Endothelial cell of umbilical vein (primary cell): Measurements from ENCODE around the gene FAM53B. TPM values are rescaled to one million over a fixed set of nuclear protein-coding genes. Genes with fewer than 3 reads are reported as not detected.

Experiments used
- BruUV-seq: library from RNA; stranded (reverse); fragments of 400-500 nt; replicated peaks from 2 replicates; lab custom pipeline; 2021; lab: Mats Ljungman, UMichigan
- CTCF ChIA-PET: fragments of 300-600, 350-600 bp; sonication (Branson Sonifier 250); formaldehyde crosslinking; loops from one replicate; lab custom pipeline; 2021; ENCODE audit warnings: antibody characterized with exemption, inconsistent platforms; lab: Charles Lee
- POLR2A ChIA-PET: fragments of 300-600, 350-600 bp; sonication (Branson Sonifier 250); formaldehyde crosslinking; loops from one replicate; lab custom pipeline; 2021; ENCODE audit warnings: antibody characterized with exemption, inconsistent platforms; lab: Charles Lee
- DNase-seq: peaks from one replicate; pipeline ENCODE4 v3.0.0-alpha.2; 2011; ENCODE audit warnings: low read depth, low spot score
- FAIRE-seq: peaks from 2 replicates; lab custom pipeline; 2011; peaks lifted over from hg19 to GRCh38; lab: Jason Lieb, UNC
- H2AFZ ChIP-seq: 2 replicates; pipeline ENCODE4 v1.6.0; 2012; ENCODE audit warnings: low read depth, low read length, control low read depth, inconsistent platforms
- H3K27ac ChIP-seq: 2 replicates; pipeline ENCODE4 v1.5.1; 2011; ENCODE audit warnings: low read depth, mild to moderate bottlenecking, control low read depth, low read length, moderate library complexity; ENCODE audit not compliant: insufficient read depth
- H3K27me3 ChIP-seq, 2 experiments: 2 replicates each; pipeline versions ENCODE4 v1.6.0 to v1.6.1; 2011; ENCODE audit warnings: low read length in 2 of 2, mixed read lengths in 1 of 2; ENCODE audit not compliant: control insufficient read depth in 2 of 2, insufficient read depth in 2 of 2
- H3K36me3 ChIP-seq, 2 experiments: 2 replicates in 1 of 2; 3 replicates in 1 of 2; pipeline ENCODE4 v1.5.1; 2011; ENCODE audit warnings: low read length in 2 of 2, mild to moderate bottlenecking in 1 of 2, moderate library complexity in 1 of 2; ENCODE audit not compliant: control insufficient read depth in 2 of 2, insufficient read depth in 2 of 2; ENCODE audit errors: extremely low read depth in 1 of 2
- H3K4me1 ChIP-seq: 3 replicates; pipeline ENCODE4 v1.5.1; 2011; ENCODE audit warnings: mild to moderate bottlenecking, low read length; ENCODE audit not compliant: control insufficient read depth, insufficient read depth; ENCODE audit errors: extremely low read depth
- H3K4me2 ChIP-seq: 2 replicates; pipeline ENCODE4 v1.6.1; 2011; ENCODE audit warnings: low read length, control low read depth, mixed read lengths; ENCODE audit not compliant: insufficient read depth
- H3K4me3 ChIP-seq, 3 experiments: fragments of 200-600 bp in 1 of 3; sonication (generic), shearing (Covaris generic) in 1 of 3; replicated peaks in 1 of 3; 2 replicates each; pipeline ENCODE4 v1.5.1; 2011 to 2016; ENCODE audit warnings: control low read depth in 3 of 3, low read length in 3 of 3, mild to moderate bottlenecking in 2 of 3, inconsistent platforms in 1 of 3, low read depth in 1 of 3, moderate library complexity in 1 of 3; ENCODE audit not compliant: insufficient read depth in 1 of 3
- H3K79me2 ChIP-seq: 2 replicates; pipeline ENCODE4 v1.6.0; 2012; ENCODE audit warnings: low read length, inconsistent platforms; ENCODE audit not compliant: control insufficient read depth, insufficient read depth
- H3K9ac ChIP-seq: replicated peaks from 2 replicates; pipeline ENCODE3; 2011; ENCODE audit warnings: low read length, control low read depth; ENCODE audit not compliant: insufficient read depth; ENCODE audit errors: extremely low read depth
- H3K9me1 ChIP-seq: replicated peaks from 3 replicates; pipeline ENCODE4 v1.6.0; 2011; ENCODE audit warnings: mild to moderate bottlenecking, low read length; ENCODE audit not compliant: control insufficient read depth, insufficient read depth; ENCODE audit errors: extremely low read depth
- H3K9me3 ChIP-seq: replicated peaks from 2 replicates; pipeline ENCODE4 v1.5.1; 2012; ENCODE audit warnings: low read length, inconsistent platforms; ENCODE audit not compliant: control insufficient read depth, insufficient read depth
- H4K20me1 ChIP-seq: replicated peaks from 2 replicates; pipeline ENCODE3; 2011; ENCODE audit warnings: mild to moderate bottlenecking, low read length; ENCODE audit not compliant: control insufficient read depth, insufficient read depth; ENCODE audit errors: extremely low read depth
- EZH2 ChIP-seq: IDR thresholded peaks from 2 replicates; pipeline ENCODE4 v1.6.1; 2012; ENCODE audit warnings: borderline replicate concordance, low read depth, mild to moderate bottlenecking, moderate library complexity, low read length, inconsistent platforms; ENCODE audit not compliant: severe bottlenecking
- FOS ChIP-seq: IDR thresholded peaks from 2 replicates; pipeline ENCODE4 v1.6.1; 2011; ENCODE audit warnings: mild to moderate bottlenecking, low read length, moderate library complexity, borderline replicate concordance; ENCODE audit not compliant: insufficient read depth
- GATA2 ChIP-seq: IDR thresholded peaks from 2 replicates; pipeline ENCODE4 v1.7.0; 2011; ENCODE audit warnings: low read depth, mild to moderate bottlenecking, moderate library complexity, mixed read lengths, low read length; ENCODE audit not compliant: insufficient read length, insufficient read depth
- JUN ChIP-seq: IDR thresholded peaks from 2 replicates; pipeline ENCODE4 v1.6.1; 2011; ENCODE audit warnings: borderline replicate concordance, low read depth; ENCODE audit not compliant: insufficient read length, insufficient read depth
- MYC ChIP-seq: IDR thresholded peaks from one replicate; pipeline ENCODE4 v1.6.1; 2011; ENCODE audit warnings: mild to moderate bottlenecking, low read depth, low read length
- POLR2A ChIP-seq: IDR thresholded peaks from 2 replicates; pipeline ENCODE4 v1.6.1; 2012; ENCODE audit warnings: low read depth, mild to moderate bottlenecking, control low read depth, low read length
- POLR2AphosphoS5 ChIP-seq: IDR thresholded peaks from 2 replicates; pipeline ENCODE4 v1.6.1; 2012; ENCODE audit warnings: low read depth, mild to moderate bottlenecking, control low read depth, low read length, moderate library complexity; ENCODE audit not compliant: insufficient read depth
- dilution Hi-C: fragments of 300-500 bp; cut with MboI; formaldehyde crosslinking; loops from one replicate; pipeline ENCODE4 v1.15.0; 2019; ENCODE audit warnings: low sequenced_read_pairs; ENCODE audit not compliant: extremely low pct_ligation_motif_present
- intact Hi-C: fragments of 100-400 bp; cut with micrococcal nuclease; formaldehyde crosslinking; loops from one replicate; pipeline ENCODE4 v1.10.0; 2022
- polyA plus RNA-seq, 4 experiments: library from polyadenylated mRNA; depleted of rRNA in 3 of 4; stranded (reverse) in 3 of 4; unstranded in 1 of 4; fragments of >200 nt; gene quantifications; 2 replicates each; pipeline versions ENCODE4 v1.2.1 to v1.2.3, GENCODE V29; 2011 to 2012; ENCODE audit warnings: missing spikeins in 1 of 4
- total RNA-seq: library from RNA; stranded (reverse); gene quantifications from 2 replicates; pipeline ENCODE4 v1.2.3, GENCODE V29; 2021
- TF ChIP-seq, protein P1 (sequence below): IDR thresholded peaks from 2 replicates; pipeline ENCODE4 v1.6.1; 2011; ENCODE audit not compliant: insufficient read depth, insufficient read length
- TF ChIP-seq, protein P2 (sequence below), 2 donors: IDR thresholded peaks; 1 replicate in 1 of 2; 2 replicates in 1 of 2; pipeline ENCODE4 v1.5.1; 2011; ENCODE audit warnings: low read length in 2 of 2, mild to moderate bottlenecking in 2 of 2, moderate library complexity in 2 of 2, control low read depth in 1 of 2, inconsistent platforms in 1 of 2, low read depth in 1 of 2; ENCODE audit not compliant: insufficient read depth in 1 of 2; ENCODE audit errors: extremely low read depth in 1 of 2

The FAM53B gene
- total and polyA plus RNA-seq, 2 donors (not counting 3 experiments of a cell fraction or from before 2014, with no cell fraction given): 8.5 to 21.1 TPM

DNA sequence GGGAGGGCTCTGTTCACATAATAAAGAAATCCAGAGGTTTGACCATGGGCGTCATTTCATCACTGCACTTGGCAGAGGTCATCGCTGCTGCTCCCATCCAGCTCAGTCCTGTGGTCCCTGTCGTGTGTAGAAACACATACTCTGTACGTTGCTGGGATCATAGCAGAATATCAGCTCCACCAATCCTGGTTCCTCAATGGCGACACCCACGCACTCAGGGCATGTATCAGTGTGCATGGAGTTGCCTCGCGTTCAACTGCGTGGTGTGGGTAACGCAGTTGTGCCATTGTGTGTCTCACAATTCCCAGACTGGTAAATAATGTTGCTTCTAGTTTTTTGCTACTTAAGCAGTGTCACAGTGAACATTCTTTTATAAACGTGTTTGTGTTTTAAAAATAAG is 171.4 kb downstream of the FAM53B start:
- POLR2A ChIA-PET: no interaction called here
- no peak for DNase-seq
- Histone ChIP-seq H3K4me2 (no peak overlapping the region), H3K27ac (no peak overlapping the region), H3K4me1 (no peaks in the 10 kb centered on the region), H3K9me3 (no peaks in the 10 kb centered on the region), H3K36me3 (no peaks in the 10 kb centered on the region), H3K9me1 (no peaks in the 10 kb centered on the region), H2AFZ (no peak overlapping the region), H3K9ac (no peak overlapping the region), H3K79me2 (no peaks in the 10 kb centered on the region), H3K27me3 (no peaks in the 10 kb centered on the region), H4K20me1 (no peaks in the 10 kb centered on the region), H3K4me3 (no peak overlapping the region)
- CTCF ChIA-PET: no interaction called here
- FAIRE-seq: no peak
- intact Hi-C loops (no loop called here), dilution Hi-C loops (no loop called here)
- BruUV-seq: no TSS peak
- TF ChIP-seq JUN (no peak), FOS (no peak), POLR2A (no peak), EZH2 (no peak), POLR2AphosphoS5 (no peak), GATA2 (no peak), MYC (no peak)
- TF ChIP-seq, protein P1, sequence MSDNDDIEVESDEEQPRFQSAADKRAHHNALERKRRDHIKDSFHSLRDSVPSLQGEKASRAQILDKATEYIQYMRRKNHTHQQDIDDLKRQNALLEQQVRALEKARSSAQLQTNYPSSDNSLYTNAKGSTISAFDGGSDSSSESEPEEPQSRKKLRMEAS: no peak
- TF ChIP-seq, protein P2, sequence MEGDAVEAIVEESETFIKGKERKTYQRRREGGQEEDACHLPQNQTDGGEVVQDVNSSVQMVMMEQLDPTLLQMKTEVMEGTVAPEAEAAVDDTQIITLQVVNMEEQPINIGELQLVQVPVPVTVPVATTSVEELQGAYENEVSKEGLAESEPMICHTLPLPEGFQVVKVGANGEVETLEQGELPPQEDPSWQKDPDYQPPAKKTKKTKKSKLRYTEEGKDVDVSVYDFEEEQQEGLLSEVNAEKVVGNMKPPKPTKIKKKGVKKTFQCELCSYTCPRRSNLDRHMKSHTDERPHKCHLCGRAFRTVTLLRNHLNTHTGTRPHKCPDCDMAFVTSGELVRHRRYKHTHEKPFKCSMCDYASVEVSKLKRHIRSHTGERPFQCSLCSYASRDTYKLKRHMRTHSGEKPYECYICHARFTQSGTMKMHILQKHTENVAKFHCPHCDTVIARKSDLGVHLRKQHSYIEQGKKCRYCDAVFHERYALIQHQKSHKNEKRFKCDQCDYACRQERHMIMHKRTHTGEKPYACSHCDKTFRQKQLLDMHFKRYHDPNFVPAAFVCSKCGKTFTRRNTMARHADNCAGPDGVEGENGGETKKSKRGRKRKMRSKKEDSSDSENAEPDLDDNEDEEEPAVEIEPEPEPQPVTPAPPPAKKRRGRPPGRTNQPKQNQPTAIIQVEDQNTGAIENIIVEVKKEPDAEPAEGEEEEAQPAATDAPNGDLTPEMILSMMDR (IDR thresholded peaks at IDR 0.05; ENCODE audit: extremely low read depth in 1 of 2, insufficient read depth in 1 of 2, low read depth in 1 of 2, low read length in 2 of 2): no peak
